ENCODE results near the gene ELOA. TPM values are rescaled to one million over a fixed set of nuclear protein-coding genes. Genes with fewer than 3 reads are reported as not detected.
A peak's percentile ranks its signal among the peaks of the same experiment; 100 is the strongest.

The ELOA gene
- total RNA-seq, 2 experiments from 2014 or later: 29.7 to 29.9 TPM

- Mint-ChIP-seq H3K4me3 (peak overlapping the region; percentile 92), H3K9me3 (no peaks in the 10 kb centered on the region), H3K27me3 (no peaks in the 10 kb centered on the region), H3K4me1 (ENCODE audit: low read depth) (peaks cover 13% of the 10 kb centered on the region), H3K27ac (peak overlapping the region; percentile 90), H3K36me3 (ENCODE audit: low read depth) (peaks cover 29% of the 10 kb centered on the region)
- ChIA-PET CTCF (interaction anchor here (1.5 to 5.5 kb wide), 5 partner anchors 10 to 118 kb away, joined by 4 to 47 read pairs (median 13); partner anchors contain the start of gene FUCA1), POLR2A (interaction anchor here (0.6 to 16.5 kb wide), 5 partner anchors 7 to 28 kb away, joined by 3 to 168 read pairs (median 3); partner anchors contain the start of genes LYPLA2 and PITHD1)
- TF ChIP-seq CTCF (IDR thresholded peaks at IDR 0.05): no peak
- no peak for ATAC-seq
- intact Hi-C loops (cut with micrococcal nuclease): no loop called here
- DNase-seq: no peak
These were observed 55.9 kb downstream of the ELOA start for GRCh38 chr1:23799255-23799569.

- peak overlapping the region; percentile 90 for H3K27ac Mint-ChIP-seq
- no peaks in the 10 kb centered on the region for H3K27me3 Mint-ChIP-seq
- no peak for TF ChIP-seq CTCF (IDR thresholded peaks at IDR 0.05)
- H3K4me1 Mint-ChIP-seq (ENCODE audit: low read depth): peaks cover 13% of the 10 kb centered on the region
- intact Hi-C loops (cut with micrococcal nuclease): loop anchor here (5.0 kb wide), 1 partner anchor 68 kb away; the partner anchor contains the start of gene FUCA1
- peak overlapping the region; percentile 92 for H3K4me3 Mint-ChIP-seq
- ChIA-PET CTCF (interaction anchor here (1.5 to 5.5 kb wide), 6 partner anchors 11 to 117 kb away, joined by 4 to 47 read pairs (median 15); partner anchors contain the start of gene FUCA1), POLR2A (interaction anchor here (0.6 to 16.5 kb wide), 8 partner anchors 8 to 69 kb away, joined by 3 to 168 read pairs (median 3); partner anchors contain the start of genes HMGCL, LYPLA2 and PITHD1)
- peaks cover 25% of the 10 kb centered on the region for H3K36me3 Mint-ChIP-seq (ENCODE audit: low read depth)
- no peaks in the 10 kb centered on the region for H3K9me3 Mint-ChIP-seq
- DNase-seq: peak; percentile 74
- peak; percentile 36 for ATAC-seq
These were observed 56.5 kb downstream of the ELOA start for GRCh38 chr1:23799570-23800399.

- ChIA-PET POLR2A (interaction anchor here (0.8 to 16.5 kb wide), 13 partner anchors 9 to 180 kb away, joined by 3 to 168 read pairs (median 4); partner anchors contain the start of genes HMGCL, LYPLA2, PITHD1 and PNRC2), CTCF (interaction anchor here (1.0 to 5.5 kb wide), 8 partner anchors 9 to 116 kb away, joined by 3 to 47 read pairs (median 5); partner anchors contain the start of genes FUCA1, LYPLA2 and PITHD1)
- DNase-seq: peak; percentile 98
- intact Hi-C loops (cut with micrococcal nuclease): loop anchor here (5.0 kb wide), 1 partner anchor 67 kb away; the partner anchor contains the start of gene FUCA1
- Mint-ChIP-seq H3K27me3 (no peaks in the 10 kb centered on the region), H3K4me3 (peak within 1 kb of the TSS; percentile 92), H3K9me3 (no peaks in the 10 kb centered on the region), H3K27ac (peak within 1 kb of the TSS; percentile 90), H3K36me3 (ENCODE audit: low read depth) (peaks cover 21% of the 10 kb centered on the region), H3K4me1 (ENCODE audit: low read depth) (peaks cover 13% of the 10 kb centered on the region)
- peak; percentile 89 for ATAC-seq
- TF ChIP-seq CTCF (IDR thresholded peaks at IDR 0.05): no peak
These were observed 57.4 kb downstream of the ELOA start, which contains the start of gene GALE for GRCh38 chr1:23800400-23801337. Gene GALE, minus strand, starts transcription at chr1:23800754. Its CDS starts 1,747 bp downstream, at chr1:23799007.

- Mint-ChIP-seq H3K27me3 (no peaks in the 10 kb centered on the region), H3K27ac (peak overlapping the region; percentile 79), H3K4me3 (peak overlapping the region; percentile 92), H3K9me3 (no peaks in the 10 kb centered on the region), H3K4me1 (ENCODE audit: low read depth) (peaks cover 13% of the 10 kb centered on the region), H3K36me3 (ENCODE audit: low read depth) (peaks cover 21% of the 10 kb centered on the region)
- no peak for TF ChIP-seq CTCF (IDR thresholded peaks at IDR 0.05)
- ATAC-seq (no peak), DNase-seq (no peak)
- ChIA-PET CTCF (interaction anchor here (1.0 to 5.5 kb wide), 8 partner anchors 9 to 115 kb away, joined by 3 to 47 read pairs (median 6); partner anchors contain the start of genes LYPLA2 and PITHD1), POLR2A (interaction anchor here (0.8 to 16.5 kb wide), 11 partner anchors 8 to 180 kb away, joined by 3 to 168 read pairs (median 5); partner anchors contain the start of genes HMGCL, LYPLA2, PITHD1 and PNRC2)
- intact Hi-C loops (cut with micrococcal nuclease): loop anchor here (5.0 kb wide), 1 partner anchor 66 kb away; the partner anchor contains the start of gene FUCA1
These were observed 58.1 kb downstream of the ELOA start for GRCh38 chr1:23801338-23801748.
